HL-60 (cell line): ENCODE measurements around the gene VN1R5.

Source experiments
- DNase-seq, 2 experiments: peaks; one replicate each; pipeline ENCODE4 v3.0.0-alpha.2; 2010 to 2020; ENCODE audit warnings: low read depth in 1 of 2, low spot score in 1 of 2
- H3K27ac ChIP-seq: fragments of 250-450 bp; sonication (Bioruptor Pico); replicated peaks from 2 replicates; pipeline ENCODE4 v1.5.1; 2020; ENCODE audit warnings: mild to moderate bottlenecking, moderate library complexity
- H3K27me3 ChIP-seq: fragments of 250-450 bp; sonication (Bioruptor Pico); 2 replicates; pipeline ENCODE4 v1.5.1; 2021; ENCODE audit warnings: mild to moderate bottlenecking, moderate library complexity; ENCODE audit not compliant: insufficient read depth, poor library complexity, severe bottlenecking
- H3K4me3 ChIP-seq: replicated peaks from 2 replicates; pipeline ENCODE4 v1.5.1; 2011; ENCODE audit warnings: mild to moderate bottlenecking, control low read depth, low read length; ENCODE audit not compliant: insufficient read depth
- CTCF ChIP-seq: IDR thresholded peaks from one replicate; pipeline ENCODE4 v1.5.1; 2011; ENCODE audit warnings: low read length, control low read depth, inconsistent platforms; ENCODE audit not compliant: insufficient read depth
- GABPA ChIP-seq: IDR thresholded peaks from 2 replicates; pipeline ENCODE4 v1.6.1; 2012; ENCODE audit warnings: low read depth
- POLR2AphosphoS5 ChIP-seq: IDR thresholded peaks from 2 replicates; pipeline ENCODE4 v1.6.1; 2012; ENCODE audit warnings: low read depth
- REST ChIP-seq: IDR thresholded peaks from 2 replicates; pipeline ENCODE4 v1.6.1; 2012; ENCODE audit warnings: low read depth; ENCODE audit not compliant: insufficient replicate concordance
- SPI1 ChIP-seq: IDR thresholded peaks from 2 replicates; pipeline ENCODE4 v1.6.1; 2012; ENCODE audit warnings: low read depth, mild to moderate bottlenecking, borderline replicate concordance

The VN1R5 gene

GRCh38 chr1:247291833-247292561 is 36.1 kb downstream of the VN1R5 start:
- Histone ChIP-seq H3K4me3 (no peak overlapping the region), H3K27ac (no peak overlapping the region), H3K27me3 (no peaks in the 10 kb centered on the region)
- no peak for DNase-seq
- TF ChIP-seq REST (no peak), POLR2AphosphoS5 (no peak), SPI1 (no peak), GABPA (no peak), CTCF (no peak)

- H3K27me3 ChIP-seq = no peaks in the 10 kb centered on the region
- DNase-seq = no peak
- TF ChIP-seq SPI1 (no peak), GABPA (no peak), POLR2AphosphoS5 (no peak), REST (no peak), CTCF (no peak)
- no peak overlapping the region for H3K4me3 ChIP-seq
- no peak overlapping the region for H3K27ac ChIP-seq
Observed at GRCh38 chr1:247293047-247293446, 37.2 kb downstream of the VN1R5 start.

- Histone ChIP-seq H3K27me3 (no peaks in the 10 kb centered on the region), H3K4me3 (no peak overlapping the region), H3K27ac (no peak overlapping the region)
- TF ChIP-seq GABPA (no peak), REST (no peak), POLR2AphosphoS5 (no peak), SPI1 (no peak), CTCF (no peak)
- no peak for DNase-seq
Observed at GRCh38 chr1:247294282-247294681, 38.4 kb downstream of the VN1R5 start.
